ENCODE measurements around the gene F9.

- TF ChIP-seq CTCF (IDR thresholded peaks at IDR 0.05; ENCODE audit: borderline replicate concordance, extremely low read depth, low read length, poor library complexity, severe bottlenecking) (no peak), EZH2 (IDR thresholded peaks at IDR 0.05; ENCODE audit: borderline replicate concordance, low read depth, low read length, severe bottlenecking) (no peak)
Measured at GRCh38 chrX:139530550-139530949, at the start of gene F9.

Data from DND-41 (cell line).